Measurements from ENCODE around the gene MROH9.

MROH9 gene

GRCh38 chr1:171084091-171084490 is 148.8 kb downstream of the MROH9 start:
- no peak for DNase-seq

- no peak for DNase-seq
These were observed 149.5 kb downstream of the MROH9 start for GRCh38 chr1:171084870-171085269.

DNA sequence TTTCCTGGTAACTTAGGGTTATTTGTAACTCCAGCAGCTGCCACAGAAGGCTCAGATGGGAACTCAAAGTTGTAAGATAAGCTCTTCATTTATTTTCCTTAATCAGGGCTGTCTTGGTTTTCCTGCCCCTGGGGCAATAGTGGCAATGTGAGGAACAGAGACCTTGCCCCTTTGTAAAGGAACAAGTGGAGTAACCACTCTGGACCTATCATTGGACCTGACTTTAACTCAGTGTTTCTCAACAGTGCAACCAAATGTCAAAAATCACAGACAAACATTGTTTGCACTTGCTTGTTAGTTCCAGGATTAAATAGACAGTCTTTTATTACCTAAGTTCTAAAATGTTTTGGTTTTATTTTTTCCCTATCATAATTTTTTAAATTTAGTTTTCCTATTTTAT is 152.6 kb downstream of the MROH9 start:
- no peak for DNase-seq

GRCh38 chr1:171090604-171091003 is 155.3 kb downstream of the MROH9 start, which contains the start of gene FMO3:
TSS of gene FMO3 (plus strand) at chr1:171090905. CDS start at chr1:171092659, 1,754 bp downstream.
- no peak for DNase-seq

DNA sequence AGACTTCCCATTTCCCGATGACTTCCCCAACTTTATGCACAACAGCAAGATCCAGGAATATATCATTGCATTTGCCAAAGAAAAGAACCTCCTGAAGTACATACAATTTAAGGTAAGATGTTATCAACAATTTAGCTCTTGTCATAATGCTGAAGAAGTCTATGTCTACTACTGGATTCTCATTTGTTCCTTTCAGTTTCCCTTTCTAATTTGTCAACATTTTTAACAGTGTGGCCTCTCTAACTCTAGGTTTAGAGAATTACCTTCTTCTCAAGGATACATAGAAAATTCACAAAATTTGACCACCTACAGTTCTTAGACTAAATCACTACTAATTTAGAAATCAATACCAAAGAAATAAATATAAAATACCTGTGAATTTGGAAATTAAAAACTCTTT is 168.5 kb downstream of the MROH9 start:
- DNase-seq: no peak

DNA sequence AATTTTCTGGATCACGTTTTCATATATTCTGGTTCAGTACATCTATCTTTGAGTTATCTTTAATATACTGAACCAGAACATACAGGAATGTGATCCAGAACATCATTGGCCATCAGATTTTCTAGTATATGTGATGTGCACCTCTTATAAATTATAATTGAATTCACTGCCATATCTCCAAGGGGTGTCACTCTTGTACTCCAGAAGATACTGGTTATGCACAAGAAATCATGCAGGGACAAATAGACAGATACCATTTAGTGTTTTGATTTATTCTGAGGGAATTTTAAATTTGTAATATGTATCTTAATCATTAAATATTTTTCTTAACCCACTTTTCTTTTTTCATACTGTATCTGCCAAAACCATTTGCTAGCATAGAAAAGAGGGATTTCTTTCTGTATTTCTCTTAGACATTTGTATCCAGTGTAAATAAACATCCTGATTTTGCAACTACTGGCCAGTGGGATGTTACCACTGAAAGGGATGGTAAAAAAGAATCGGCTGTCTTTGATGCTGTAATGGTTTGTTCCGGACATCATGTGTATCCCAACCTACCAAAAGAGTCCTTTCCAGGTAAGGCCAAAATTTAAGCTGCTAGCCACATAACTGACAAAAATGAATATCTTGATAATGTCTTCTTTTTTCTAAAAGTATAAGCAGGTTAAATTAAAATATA is 172.1 kb downstream of the MROH9 start:
- DNase-seq: peak; percentile 7

DNA sequence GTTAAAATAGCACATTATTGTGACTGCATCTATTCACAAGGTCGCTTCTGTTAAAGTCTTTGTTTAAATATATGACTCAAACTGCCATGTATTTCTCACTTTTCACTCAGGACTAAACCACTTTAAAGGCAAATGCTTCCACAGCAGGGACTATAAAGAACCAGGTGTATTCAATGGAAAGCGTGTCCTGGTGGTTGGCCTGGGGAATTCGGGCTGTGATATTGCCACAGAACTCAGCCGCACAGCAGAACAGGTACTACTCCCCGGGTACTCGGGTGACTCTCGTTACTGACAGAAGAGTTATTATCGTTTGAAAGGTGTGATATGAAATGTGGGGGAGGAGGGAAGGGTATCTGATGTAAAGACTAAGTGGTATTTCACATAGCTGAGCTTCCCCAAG is 172.6 kb downstream of the MROH9 start:
- no peak for DNase-seq

DNA sequence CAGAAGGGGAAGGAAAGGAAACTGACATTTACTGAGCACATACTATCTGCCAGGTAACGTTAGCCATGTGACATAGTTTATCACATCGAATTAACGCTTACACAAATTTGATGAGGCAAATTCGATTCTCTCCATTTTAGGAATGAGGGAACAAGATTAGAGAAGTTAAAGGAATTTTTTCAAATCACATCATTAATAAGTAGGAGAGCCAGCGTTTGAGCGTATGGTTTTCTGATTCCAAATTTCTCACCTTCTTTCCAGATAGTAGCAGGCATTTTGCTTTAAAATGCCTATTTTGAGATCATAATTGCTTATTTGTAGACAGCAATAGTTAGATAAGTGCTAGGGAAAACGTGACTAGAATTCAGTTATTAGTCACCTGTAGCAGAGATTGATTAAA is 174.6 kb downstream of the MROH9 start:
- no peak for DNase-seq

- peak; percentile 27 for DNase-seq
These were observed 175.4 kb downstream of the MROH9 start for GRCh38 chr1:171110621-171111326.

DNA sequence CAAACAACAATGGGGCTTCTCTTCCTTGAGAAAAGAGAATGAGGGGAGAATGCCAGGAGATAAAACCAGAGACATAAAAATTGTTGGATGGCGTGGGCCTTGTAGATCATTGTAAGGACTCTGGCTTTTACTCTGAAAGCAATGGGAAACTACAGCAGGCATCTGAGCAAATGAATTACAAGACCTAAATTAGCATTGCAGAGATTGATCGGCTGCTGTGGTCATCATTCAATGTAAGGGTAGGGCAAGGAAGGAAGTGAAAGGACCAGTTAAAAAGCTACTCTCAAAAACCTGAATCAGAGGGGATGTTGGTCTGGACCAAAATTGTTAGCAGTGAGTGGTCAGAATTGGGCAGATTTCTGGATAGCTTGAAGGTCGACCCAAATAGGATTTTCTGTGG is 176.8 kb downstream of the MROH9 start:
- DNase-seq: no peak

GRCh38 chr1:171113382-171113781 is 178.0 kb downstream of the MROH9 start:
- no peak for DNase-seq

Data from HCEC 1CT (cell line).